ENCODE results near the gene TFAP2E. TPM values are rescaled to one million over a fixed set of nuclear protein-coding genes. Genes with fewer than 3 reads are reported as not detected.

The TFAP2E gene
- total RNA-seq, 1 donor from 2014 or later, result 1.4 TPM

DNA sequence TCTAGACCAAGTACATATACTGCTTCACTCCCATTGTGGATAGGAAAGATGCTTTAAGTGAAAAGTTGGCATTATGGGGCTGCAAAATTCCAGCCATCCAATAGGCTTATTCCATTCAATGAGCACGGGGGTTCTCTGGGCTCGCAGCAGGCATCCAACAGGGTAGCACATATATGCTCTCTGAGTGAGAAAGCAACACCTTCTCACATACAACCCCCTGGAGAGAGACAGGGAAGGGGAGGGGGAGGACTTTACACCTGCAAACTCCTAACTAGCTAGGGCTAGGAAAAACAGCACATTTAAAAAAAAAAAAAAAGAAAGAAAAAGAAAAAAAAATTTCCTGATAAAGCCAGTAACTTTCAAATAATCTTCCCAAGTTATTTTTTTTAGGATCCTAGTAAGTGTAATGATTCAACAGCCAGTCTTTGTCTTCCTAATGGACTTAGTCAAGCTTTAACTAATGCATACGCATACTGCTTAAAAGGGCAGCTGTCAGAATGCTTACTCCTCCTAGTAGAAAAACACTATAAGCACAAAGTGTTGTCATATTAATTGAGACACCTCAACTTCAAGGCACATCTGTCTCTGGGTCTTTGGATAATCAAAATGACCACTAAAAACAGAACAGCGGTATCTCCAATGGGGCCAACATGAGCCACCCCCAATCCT lies 49.5 kb downstream of the TFAP2E start:
- DNase-seq (ENCODE audit: extremely low spot score, unreplicated experiment), result no peak
- Mint-ChIP-seq H3K36me3 (peaks cover 11% of the 10 kb centered on the region), H3K4me1 (ENCODE audit: unreplicated experiment) (no peaks in the 10 kb centered on the region), H3K9me3 (no peaks in the 10 kb centered on the region), H3K4me3 (no peak overlapping the region), H3K27ac (no peak overlapping the region), H3K27me3 (no peaks in the 10 kb centered on the region)
- TF ChIP-seq, protein P1, sequence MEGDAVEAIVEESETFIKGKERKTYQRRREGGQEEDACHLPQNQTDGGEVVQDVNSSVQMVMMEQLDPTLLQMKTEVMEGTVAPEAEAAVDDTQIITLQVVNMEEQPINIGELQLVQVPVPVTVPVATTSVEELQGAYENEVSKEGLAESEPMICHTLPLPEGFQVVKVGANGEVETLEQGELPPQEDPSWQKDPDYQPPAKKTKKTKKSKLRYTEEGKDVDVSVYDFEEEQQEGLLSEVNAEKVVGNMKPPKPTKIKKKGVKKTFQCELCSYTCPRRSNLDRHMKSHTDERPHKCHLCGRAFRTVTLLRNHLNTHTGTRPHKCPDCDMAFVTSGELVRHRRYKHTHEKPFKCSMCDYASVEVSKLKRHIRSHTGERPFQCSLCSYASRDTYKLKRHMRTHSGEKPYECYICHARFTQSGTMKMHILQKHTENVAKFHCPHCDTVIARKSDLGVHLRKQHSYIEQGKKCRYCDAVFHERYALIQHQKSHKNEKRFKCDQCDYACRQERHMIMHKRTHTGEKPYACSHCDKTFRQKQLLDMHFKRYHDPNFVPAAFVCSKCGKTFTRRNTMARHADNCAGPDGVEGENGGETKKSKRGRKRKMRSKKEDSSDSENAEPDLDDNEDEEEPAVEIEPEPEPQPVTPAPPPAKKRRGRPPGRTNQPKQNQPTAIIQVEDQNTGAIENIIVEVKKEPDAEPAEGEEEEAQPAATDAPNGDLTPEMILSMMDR (conservative IDR thresholded peaks at IDR 0.05), result no peak

DNA sequence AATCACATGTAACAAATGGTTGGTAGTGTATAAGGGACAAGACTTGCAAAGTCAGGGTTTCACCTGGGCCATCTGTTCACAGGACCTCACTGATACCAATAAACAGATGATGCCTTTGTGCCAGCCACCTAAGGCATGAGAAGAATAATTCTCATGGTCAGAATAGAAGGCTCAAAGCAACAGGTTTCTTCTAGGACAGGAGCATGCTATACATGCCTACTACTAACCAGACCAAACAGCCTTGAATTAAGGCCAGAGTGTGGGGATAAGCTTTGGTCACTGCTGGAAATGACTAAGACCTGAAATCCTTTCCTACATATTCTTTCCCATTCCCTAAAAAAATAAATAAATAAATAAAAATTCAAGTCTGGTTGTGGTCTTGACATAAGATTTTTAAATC lies 50.7 kb downstream of the TFAP2E start:
- DNase-seq (ENCODE audit: extremely low spot score, unreplicated experiment), result no peak
- no peak overlapping the region for H3K4me3 Mint-ChIP-seq
- H3K27me3 Mint-ChIP-seq, result no peaks in the 10 kb centered on the region
- H3K9me3 Mint-ChIP-seq, result no peaks in the 10 kb centered on the region
- peaks cover 11% of the 10 kb centered on the region for H3K36me3 Mint-ChIP-seq
- no peaks in the 10 kb centered on the region for H3K4me1 Mint-ChIP-seq (ENCODE audit: unreplicated experiment)
- TF ChIP-seq, protein P1 (conservative IDR thresholded peaks at IDR 0.05), result no peak
- H3K27ac Mint-ChIP-seq, result no peak overlapping the region

DNA sequence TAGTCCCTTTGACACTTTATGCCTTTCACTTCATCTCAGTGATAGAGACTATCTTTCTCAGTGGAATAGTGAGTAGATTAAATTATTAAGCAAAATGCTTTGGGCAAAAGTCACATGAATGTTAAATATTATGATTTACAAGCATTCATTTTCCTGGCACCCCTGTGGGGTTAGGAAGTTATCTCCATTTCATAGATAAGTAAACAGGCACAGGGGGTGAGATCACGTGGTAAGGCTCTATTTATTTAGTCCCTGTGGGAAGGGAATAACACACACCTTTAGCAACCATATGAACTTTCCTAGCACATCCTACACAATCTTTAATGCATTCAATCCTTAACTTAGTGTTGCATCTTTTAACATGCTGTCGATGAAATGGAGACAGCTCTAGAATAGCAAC lies 55.9 kb downstream of the TFAP2E start:
- Mint-ChIP-seq H3K36me3 (peaks cover 21% of the 10 kb centered on the region), H3K4me3 (no peak overlapping the region)

DNA sequence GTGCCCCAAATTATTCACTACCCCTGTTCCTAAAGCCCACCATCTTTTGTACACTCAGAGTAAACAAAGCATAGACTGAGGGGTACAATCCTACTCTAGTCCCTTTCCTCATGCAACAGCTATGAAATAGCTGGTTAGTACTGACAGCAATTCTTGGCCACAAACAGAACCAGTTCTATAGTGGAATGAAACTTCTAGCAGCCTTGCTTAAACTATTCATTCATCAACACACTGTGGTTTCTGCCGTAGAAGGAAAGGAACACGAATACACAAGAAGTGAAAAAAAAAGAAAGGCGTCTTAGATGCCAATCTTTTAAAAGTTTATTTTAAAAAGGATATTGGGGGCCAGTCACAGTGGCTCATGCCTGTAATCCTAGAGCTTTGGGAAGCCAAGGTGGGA lies 58.3 kb downstream of the TFAP2E start:
- peaks cover 20% of the 10 kb centered on the region for H3K36me3 Mint-ChIP-seq
- H3K27me3 Mint-ChIP-seq, result no peaks in the 10 kb centered on the region
- H3K9me3 Mint-ChIP-seq, result no peaks in the 10 kb centered on the region
- DNase-seq (ENCODE audit: extremely low spot score, unreplicated experiment), result no peak
- no peak overlapping the region for H3K27ac Mint-ChIP-seq
- TF ChIP-seq, protein P1 (conservative IDR thresholded peaks at IDR 0.05), result no peak
- H3K4me1 Mint-ChIP-seq (ENCODE audit: unreplicated experiment), result no peaks in the 10 kb centered on the region
- H3K4me3 Mint-ChIP-seq, result no peak overlapping the region

More for the DNA sequence above, 55.9 kb downstream of the TFAP2E start:
- H3K27me3 Mint-ChIP-seq, result no peaks in the 10 kb centered on the region
- DNase-seq (ENCODE audit: extremely low spot score, unreplicated experiment), result no peak
- H3K9me3 Mint-ChIP-seq, result no peaks in the 10 kb centered on the region
- no peaks in the 10 kb centered on the region for H3K4me1 Mint-ChIP-seq (ENCODE audit: unreplicated experiment)
- TF ChIP-seq, protein P1 (conservative IDR thresholded peaks at IDR 0.05), result no peak
- no peak overlapping the region for H3K27ac Mint-ChIP-seq

DNA sequence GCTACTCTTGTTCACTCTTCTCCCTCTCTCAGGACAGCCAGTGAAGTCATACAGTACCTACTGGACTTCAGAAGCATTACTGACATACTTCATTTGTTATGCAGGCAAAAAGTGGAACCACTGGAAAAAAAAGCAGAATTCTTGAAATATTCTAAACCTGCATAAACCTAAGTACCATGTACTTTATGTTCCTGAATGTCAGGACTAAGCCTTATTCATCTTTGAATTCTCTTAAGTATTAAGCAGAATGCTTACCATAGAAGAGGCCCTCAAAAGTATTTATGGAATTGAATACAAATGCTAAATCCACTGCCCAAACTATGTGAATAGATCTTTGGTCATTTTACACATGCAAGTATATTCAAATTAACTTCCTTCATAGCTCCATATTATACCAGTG lies 60.4 kb downstream of the TFAP2E start:
- H3K27ac Mint-ChIP-seq, result no peak overlapping the region
- peaks cover 19% of the 10 kb centered on the region for H3K36me3 Mint-ChIP-seq
- TF ChIP-seq, protein P1 (conservative IDR thresholded peaks at IDR 0.05), result no peak
- H3K4me1 Mint-ChIP-seq (ENCODE audit: unreplicated experiment), result peaks cover 9% of the 10 kb centered on the region
- no peaks in the 10 kb centered on the region for H3K27me3 Mint-ChIP-seq
- DNase-seq (ENCODE audit: extremely low spot score, unreplicated experiment), result no peak
- H3K9me3 Mint-ChIP-seq, result no peaks in the 10 kb centered on the region
- H3K4me3 Mint-ChIP-seq, result no peak overlapping the region
